Hepatocyte (in vitro differentiated cells): Measurements from ENCODE around the gene IYD. TPM values are rescaled to one million over a fixed set of nuclear protein-coding genes. Genes with fewer than 3 reads are reported as not detected.

Experiments used
- DNase-seq: peaks from one replicate; pipeline ENCODE4 v3.0.0-alpha.2; 2016; ENCODE audit warnings: low spot score
- H2AFZ ChIP-seq: fragments of 200-600 bp; sonication (generic); 2 replicates; pipeline ENCODE4 v1.6.0; 2016; ENCODE audit warnings: antibody characterized with exemption, mild to moderate bottlenecking
- H3K27ac ChIP-seq: fragments of 200-600 bp; sonication (generic); 2 replicates; pipeline ENCODE4 v1.5.1; 2016; ENCODE audit warnings: mild to moderate bottlenecking
- H3K27me3 ChIP-seq: fragments of 200-600 bp; sonication (generic); 2 replicates; pipeline ENCODE4 v1.6.1; 2016
- H3K36me3 ChIP-seq: fragments of 200-600 bp; sonication (generic); replicated peaks from 2 replicates; pipeline ENCODE4 v1.5.1; 2016; ENCODE audit warnings: low read depth; ENCODE audit not compliant: insufficient read depth
- H3K4me1 ChIP-seq: fragments of 200-600 bp; sonication (generic); 2 replicates; pipeline ENCODE4 v1.5.1; 2016; ENCODE audit warnings: mild to moderate bottlenecking, moderate library complexity; ENCODE audit not compliant: insufficient read depth
- H3K4me2 ChIP-seq: fragments of 200-600 bp; sonication (generic); 2 replicates; pipeline ENCODE4 v1.6.0; 2016
- H3K4me3 ChIP-seq: fragments of 200-600 bp; sonication (generic); 2 replicates; pipeline ENCODE4 v1.5.1; 2016; ENCODE audit warnings: mild to moderate bottlenecking
- H3K79me2 ChIP-seq: fragments of 200-600 bp; sonication (generic); 2 replicates; pipeline ENCODE4 v1.6.0; 2017; ENCODE audit warnings: mild to moderate bottlenecking
- H3K9me2 ChIP-seq: fragments of 200-600 bp; sonication (generic); replicated peaks from 2 replicates; pipeline ENCODE4 v1.6.0; 2017; ENCODE audit warnings: mild to moderate bottlenecking; ENCODE audit not compliant: insufficient read depth
- H3K9me3 ChIP-seq: fragments of 200-600 bp; sonication (generic); 2 replicates; pipeline ENCODE4 v1.5.1; 2016; ENCODE audit warnings: low read depth, mild to moderate bottlenecking
- H4K20me1 ChIP-seq: fragments of 200-600 bp; sonication (generic); 2 replicates; pipeline ENCODE4 v1.6.0; 2016; ENCODE audit warnings: mild to moderate bottlenecking; ENCODE audit not compliant: insufficient read depth, poor library complexity, severe bottlenecking
- CTCF ChIP-seq: fragments of 200-600 bp; sonication (generic); IDR thresholded peaks from 2 replicates; pipeline ENCODE4 v1.5.1; 2016; ENCODE audit warnings: antibody characterized with exemption, mild to moderate bottlenecking; ENCODE audit not compliant: poor library complexity
- EZH2 ChIP-seq: fragments of 200-600 bp; sonication (generic); IDR thresholded peaks from 2 replicates; pipeline ENCODE4 v1.6.1; 2016; ENCODE audit warnings: antibody characterized with exemption, mild to moderate bottlenecking, borderline replicate concordance
- EZH2phosphoT487 ChIP-seq: fragments of 200-600 bp; sonication (generic); IDR thresholded peaks from one replicate; pipeline ENCODE4 v1.6.1; 2018; ENCODE audit warnings: antibody characterized with exemption, mild to moderate bottlenecking, low read depth, moderate library complexity; ENCODE audit not compliant: unreplicated experiment, severe bottlenecking
- WGBS: methylation state at CpG from one replicate; pipeline ENCODE4 v1.1.6; 2016; ENCODE audit warnings: low lambda C conversion rate; ENCODE audit errors: missing lambda C conversion rate; 5-methylcytosine and 5-hydroxymethylcytosine counted together
- polyA plus RNA-seq: library from polyadenylated mRNA; unstranded; fragments of >200 nt; fragmentation: Nextera tagmentation; extraction: Ambion mirVana; gene quantifications from 2 replicates; pipeline ENCODE4 v1.2.1, GENCODE V29; 2016
- total RNA-seq: library from RNA; depleted of rRNA; stranded (reverse); fragments of >200 nt; gene quantifications from 2 replicates; pipeline ENCODE4 v1.2.3, GENCODE V29; 2014

Gene IYD
- total and polyA plus RNA-seq, 2 experiments from 2014 or later: 3.1 to 8.5 TPM

GRCh38 chr6:150336708-150337107, 32.1 kb upstream of the IYD start:
- no peak for TF ChIP-seq CTCF
- no peak for TF ChIP-seq EZH2phosphoT487
- no peak for TF ChIP-seq EZH2
- Histone ChIP-seq H2AFZ (no peak overlapping the region), H3K27ac (no peak overlapping the region), H3K4me2 (no peak overlapping the region), H3K27me3 (no peaks in the 10 kb centered on the region), H4K20me1 (no peaks in the 10 kb centered on the region), H3K36me3 (no peaks in the 10 kb centered on the region), H3K9me3 (no peaks in the 10 kb centered on the region), H3K4me1 (no peaks in the 10 kb centered on the region), H3K9me2 (no peaks in the 10 kb centered on the region), H3K4me3 (no peak overlapping the region), H3K79me2 (no peaks in the 10 kb centered on the region)
- DNase-seq: no peak
- WGBS: 91% methylated on average over 2 of the region's 2 CpGs

GRCh38 chr6:150342126-150342525, 26.7 kb upstream of the IYD start:
- H3K36me3 ChIP-seq: no peaks in the 10 kb centered on the region
- no peak for DNase-seq
- no peaks in the 10 kb centered on the region for H3K27me3 ChIP-seq
- no peaks in the 10 kb centered on the region for H3K9me2 ChIP-seq
- H3K4me1 ChIP-seq: no peaks in the 10 kb centered on the region
- no peaks in the 10 kb centered on the region for H4K20me1 ChIP-seq
- 68% methylated on average over 2 of the region's 2 CpGs for WGBS
- H3K9me3 ChIP-seq: no peaks in the 10 kb centered on the region
- no peak overlapping the region for H3K4me3 ChIP-seq
- H3K27ac ChIP-seq: no peak overlapping the region
- no peaks in the 10 kb centered on the region for H3K79me2 ChIP-seq
- no peak for TF ChIP-seq EZH2
- no peak for TF ChIP-seq EZH2phosphoT487
- no peak for TF ChIP-seq CTCF
- no peak overlapping the region for H3K4me2 ChIP-seq
- no peak overlapping the region for H2AFZ ChIP-seq

GRCh38 chr6:150343434-150343833, 25.4 kb upstream of the IYD start:
- Histone ChIP-seq H3K4me2 (no peak overlapping the region), H3K79me2 (no peaks in the 10 kb centered on the region), H3K4me1 (no peaks in the 10 kb centered on the region), H2AFZ (no peak overlapping the region), H3K27ac (no peak overlapping the region), H3K36me3 (no peaks in the 10 kb centered on the region), H4K20me1 (no peaks in the 10 kb centered on the region), H3K4me3 (no peak overlapping the region), H3K9me2 (no peaks in the 10 kb centered on the region), H3K27me3 (no peaks in the 10 kb centered on the region), H3K9me3 (no peaks in the 10 kb centered on the region)
- TF ChIP-seq CTCF (no peak), EZH2 (no peak), EZH2phosphoT487 (no peak)
- DNase-seq: no peak

GRCh38 chr6:150345781-150346180, 23.0 kb upstream of the IYD start:
- no peak overlapping the region for H3K4me2 ChIP-seq
- 67% methylated on average over 3 of the region's 3 CpGs for WGBS
- H3K4me3 ChIP-seq: no peak overlapping the region

More at GRCh38 chr6:150345781-150346180, 23.0 kb upstream of the IYD start:
- Histone ChIP-seq H3K9me3 (no peaks in the 10 kb centered on the region), H3K27ac (no peak overlapping the region), H3K79me2 (no peaks in the 10 kb centered on the region), H3K9me2 (no peaks in the 10 kb centered on the region), H2AFZ (no peak overlapping the region), H3K4me1 (no peaks in the 10 kb centered on the region), H3K36me3 (no peaks in the 10 kb centered on the region), H4K20me1 (no peaks in the 10 kb centered on the region), H3K27me3 (no peaks in the 10 kb centered on the region)
- DNase-seq: no peak
- TF ChIP-seq EZH2: no peak
- TF ChIP-seq CTCF: no peak
- TF ChIP-seq EZH2phosphoT487: no peak
